ENCODE results near the gene KCTD2.
A peak's percentile ranks its signal among the peaks of the same experiment; 100 is the strongest.

Gene KCTD2

GRCh38 chr17:75099881-75100595 lies 53.0 kb downstream of the KCTD2 start:
- DNase-seq = no peak

DNA sequence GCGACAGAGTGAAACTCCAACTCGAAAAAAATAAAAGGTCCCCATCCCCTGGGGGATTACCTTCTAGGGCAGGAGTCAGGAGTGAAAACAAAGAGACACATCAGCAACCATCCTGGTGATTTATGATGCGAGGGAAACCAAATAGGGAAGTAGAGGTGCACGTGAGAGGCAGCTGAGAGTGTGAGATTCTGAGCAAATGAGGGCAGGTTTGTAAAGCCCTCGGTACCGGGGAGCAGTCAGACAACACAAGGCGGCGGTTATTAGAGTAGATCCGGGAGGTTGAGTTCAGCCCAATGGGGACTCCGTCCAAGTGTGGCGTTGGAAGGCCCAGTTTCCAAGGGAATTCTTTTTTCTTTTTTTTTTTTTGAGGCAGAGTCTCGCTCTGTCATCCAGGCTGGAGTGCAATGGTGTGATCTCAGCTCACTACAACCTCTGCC lies 55.4 kb downstream of the KCTD2 start:
- peak in 1 of 2 donors; percentile 57 for DNase-seq

DNA sequence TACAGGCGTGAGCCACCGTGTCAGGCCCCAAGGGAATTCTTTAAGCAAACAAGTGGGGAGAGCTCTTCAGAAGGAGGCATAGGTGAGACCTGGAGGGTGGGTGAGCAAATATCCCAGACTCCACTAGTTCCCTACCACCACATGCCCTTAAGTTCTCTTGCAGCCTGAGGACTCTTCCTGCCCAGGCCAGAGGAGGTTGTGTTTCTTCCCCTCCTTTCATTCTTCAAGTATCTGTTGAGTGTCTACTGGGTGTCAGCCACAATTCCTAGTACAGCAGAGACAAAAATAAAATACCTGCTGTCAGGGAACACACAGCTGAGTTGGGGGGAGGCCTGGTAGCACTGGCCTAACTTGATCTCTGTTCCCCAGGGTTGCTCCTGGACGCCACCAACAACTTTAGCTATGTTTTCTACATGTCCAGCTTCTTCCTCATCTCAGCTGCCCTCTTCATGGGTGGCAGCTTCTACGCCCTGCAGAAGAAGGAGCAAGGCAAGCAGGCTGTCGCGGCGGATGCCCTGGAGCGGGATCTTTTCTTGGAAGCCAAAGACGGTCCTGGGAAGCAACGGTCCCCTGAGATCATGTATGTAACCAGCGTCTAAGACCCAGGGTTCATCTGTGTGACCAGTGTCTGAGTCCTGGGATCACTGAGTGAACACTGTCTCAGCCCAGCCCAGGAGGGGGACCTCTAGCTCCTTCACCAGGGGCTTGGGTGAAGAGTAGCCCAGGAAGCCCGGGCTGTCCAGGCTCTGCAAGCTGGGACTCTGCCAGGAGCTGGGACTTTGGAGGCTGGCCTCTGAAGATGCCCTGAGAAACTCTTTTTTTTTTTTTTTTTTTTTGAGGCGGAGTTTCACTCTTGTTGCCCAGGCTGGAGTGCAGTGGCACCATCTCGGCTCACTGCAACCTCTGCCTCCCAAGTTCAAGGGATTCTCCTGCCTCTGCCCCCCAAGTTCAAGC lies 56.9 kb downstream of the KCTD2 start:
- no peak for DNase-seq

- DNase-seq = no peak
Measured at GRCh38 chr17:75105126-75106080, 58.4 kb downstream of the KCTD2 start.

- no peak for DNase-seq
Measured at GRCh38 chr17:75108193-75108592, 61.2 kb downstream of the KCTD2 start.

GRCh38 chr17:75109046-75109406 lies 62.0 kb downstream of the KCTD2 start:
- DNase-seq = no peak

GRCh38 chr17:75109407-75110233 lies 62.6 kb downstream of the KCTD2 start, which contains the start of gene ARMC7:
ARMC7 (plus strand) TSS chr17:75109969; CDS start chr17:75110289, 320 bp downstream.
- DNase-seq = peak; percentile 90 to 91

GRCh38 chr17:75110234-75110937 lies 63.4 kb downstream of the KCTD2 start:
- peak in 1 of 2 donors; percentile 25 for DNase-seq

DNA sequence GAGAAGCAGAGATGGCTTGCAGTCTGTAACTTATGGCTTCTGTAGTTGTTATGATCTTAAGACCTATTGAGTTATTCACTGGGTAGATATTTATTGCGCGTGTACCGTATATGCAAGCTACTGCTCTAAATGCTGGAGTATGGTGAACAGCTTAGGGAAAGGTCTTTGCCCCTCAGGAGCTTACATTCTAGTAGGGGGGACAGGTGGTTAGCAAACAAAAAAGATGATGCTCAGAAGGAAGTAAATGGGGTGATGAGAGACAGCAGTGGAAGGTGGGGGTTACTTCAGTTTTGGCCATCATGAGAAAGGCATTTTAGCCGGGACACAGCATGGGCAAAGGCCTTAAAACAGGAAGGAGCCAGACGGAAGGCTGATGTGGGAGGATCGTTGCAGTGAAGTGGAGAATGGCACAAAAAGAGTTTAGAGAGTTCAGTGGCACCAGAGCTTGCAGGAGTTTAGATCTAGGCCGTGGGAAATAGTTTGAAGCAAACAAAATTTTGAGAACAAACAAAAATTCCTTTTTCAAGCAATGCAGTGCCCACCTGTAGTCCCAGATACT lies 64.8 kb downstream of the KCTD2 start:
- no peak for DNase-seq

DNA sequence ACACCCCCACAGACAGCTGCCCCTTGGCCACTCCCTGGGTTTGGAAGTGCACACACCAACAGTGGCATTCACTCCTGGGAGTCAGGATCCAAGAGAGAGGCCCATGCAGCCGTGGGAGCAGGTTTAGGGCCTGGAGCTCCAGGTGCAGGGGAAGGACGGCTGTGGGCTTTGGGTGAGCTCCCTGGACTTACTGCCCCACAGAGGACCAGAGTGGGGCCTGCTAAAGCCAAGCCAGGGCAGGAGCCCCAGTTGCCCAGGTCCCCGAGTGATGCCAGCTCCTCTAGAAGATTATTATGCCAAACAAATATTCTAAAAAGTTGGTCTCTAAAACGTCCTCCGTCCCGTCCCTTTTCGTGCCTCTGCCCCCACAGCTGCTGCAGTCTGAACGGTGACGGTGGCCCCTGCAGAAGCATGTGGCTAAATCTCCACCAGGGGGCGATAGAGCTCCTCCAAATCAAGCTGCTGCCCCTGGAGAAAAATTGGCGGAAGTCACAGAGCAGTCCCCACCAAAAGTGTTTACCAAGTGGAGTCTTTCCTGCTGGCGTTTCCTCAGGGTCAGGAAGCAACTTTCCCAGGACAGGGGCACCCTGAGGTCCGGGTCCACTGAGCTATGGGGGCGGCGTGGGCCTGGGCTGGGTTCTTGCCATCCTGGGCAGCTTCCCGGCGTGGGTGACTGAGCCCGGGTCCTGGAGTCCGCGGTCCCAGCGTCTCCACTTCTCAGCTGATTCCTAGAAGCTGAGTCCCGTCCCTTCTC lies 67.0 kb downstream of the KCTD2 start:
- peak; percentile 91 to 92 for DNase-seq

DNA sequence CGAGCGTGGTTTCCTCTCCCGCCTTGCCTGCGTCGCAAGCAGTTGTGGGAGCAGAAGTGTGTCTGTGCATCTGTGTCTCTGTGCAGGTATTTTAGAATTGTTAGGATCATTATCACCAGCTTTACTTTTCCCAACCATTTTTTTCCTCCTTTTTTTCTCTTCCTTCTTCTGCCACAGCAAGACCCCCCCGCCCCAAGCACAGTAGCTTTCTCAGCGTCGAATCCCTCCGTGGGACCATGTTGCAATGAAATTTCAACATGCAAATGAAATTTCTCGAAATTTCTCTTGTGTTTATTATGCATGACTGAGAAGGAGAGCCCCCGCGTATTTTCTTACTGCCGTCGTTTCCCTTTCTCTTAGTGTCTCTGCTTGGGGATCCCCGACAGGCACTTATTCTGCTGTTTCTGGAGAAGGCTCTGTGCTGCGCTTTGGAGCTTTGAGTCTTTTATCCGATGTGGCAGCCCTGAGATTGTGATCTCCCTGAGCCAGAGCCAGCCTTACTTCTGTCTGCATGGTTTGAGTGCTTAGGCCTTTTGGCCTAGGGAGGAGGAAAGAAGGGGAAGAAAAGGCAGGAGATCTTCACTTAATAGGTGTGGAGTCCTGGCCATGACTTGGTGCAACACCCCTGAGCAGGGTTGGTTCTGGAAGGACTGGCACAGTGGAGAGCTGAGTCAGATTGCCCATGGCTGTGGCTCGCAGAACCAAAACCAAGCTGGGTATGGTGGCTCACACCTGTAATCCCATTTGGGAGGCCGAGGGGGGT lies 67.7 kb downstream of the KCTD2 start:
- DNase-seq = peak in 1 of 2 donors; percentile 18
